Measurements from ENCODE around the gene FBXW5. TPM values are rescaled to one million over a fixed set of nuclear protein-coding genes. Genes with fewer than 3 reads are reported as not detected.

Gene FBXW5
- total and polyA plus RNA-seq, 2 experiments from 2014 or later = 27.0 to 111 TPM

- H3K36me3 Mint-ChIP-seq (ENCODE audit: low read depth) = no peaks in the 10 kb centered on the region; the same call in 2 of the 3 replicates
- Histone ChIP-seq H3K4me3 (no peak overlapping the region), H3K36me3 (ENCODE audit: insufficient read depth) (no peaks in the 10 kb centered on the region), H3K4me2 (no peak overlapping the region), H2AFZ (no peak overlapping the region), H3K4me1 (ENCODE audit: insufficient read depth) (no peaks in the 10 kb centered on the region), H3F3A (replicated peaks; ENCODE audit: low read depth) (no peaks in the 10 kb centered on the region), H3K27ac (ENCODE audit: low read depth) (no peak overlapping the region), H3K79me2 (replicated peaks; ENCODE audit: insufficient read depth) (no peaks in the 10 kb centered on the region), H3K9me2 (ENCODE audit: insufficient read depth) (0 out of 2 replicates have a peak, but pooled peaks cover 6% of the 10 kb centered on the region), H3K27me3 (ENCODE audit: insufficient read depth) (no peaks in the 10 kb centered on the region), H4K20me1 (replicated peaks; ENCODE audit: insufficient read depth) (no peaks in the 10 kb centered on the region)
- TF ChIP-seq EZH2 (IDR thresholded peaks at IDR 0.05; ENCODE audit: low read depth, unreplicated experiment) (no peak), STAT1 (IDR thresholded peaks at IDR 0.05; ENCODE audit: unreplicated experiment) (no peak), NANOG (IDR thresholded peaks at IDR 0.05; ENCODE audit: borderline replicate concordance) (no peak), ZNF114 (CRISPR knock-in tag; IDR thresholded peaks at IDR 0.05) (no peak), CREB1 (CRISPR knock-in tag; IDR thresholded peaks at IDR 0.05; ENCODE audit: low read depth) (no peak), POLR2AphosphoS5 (IDR thresholded peaks at IDR 0.05; ENCODE audit: low read depth) (no peak), ZNF331 (CRISPR knock-in tag; IDR thresholded peaks at IDR 0.05; ENCODE audit: low read depth) (no peak), JUNB (IDR thresholded peaks at IDR 0.05; ENCODE audit: unreplicated experiment) (no peak), EZH2phosphoT487 (IDR thresholded peaks at IDR 0.05; ENCODE audit: unreplicated experiment) (no peak)
- TF ChIP-seq, protein P1, sequence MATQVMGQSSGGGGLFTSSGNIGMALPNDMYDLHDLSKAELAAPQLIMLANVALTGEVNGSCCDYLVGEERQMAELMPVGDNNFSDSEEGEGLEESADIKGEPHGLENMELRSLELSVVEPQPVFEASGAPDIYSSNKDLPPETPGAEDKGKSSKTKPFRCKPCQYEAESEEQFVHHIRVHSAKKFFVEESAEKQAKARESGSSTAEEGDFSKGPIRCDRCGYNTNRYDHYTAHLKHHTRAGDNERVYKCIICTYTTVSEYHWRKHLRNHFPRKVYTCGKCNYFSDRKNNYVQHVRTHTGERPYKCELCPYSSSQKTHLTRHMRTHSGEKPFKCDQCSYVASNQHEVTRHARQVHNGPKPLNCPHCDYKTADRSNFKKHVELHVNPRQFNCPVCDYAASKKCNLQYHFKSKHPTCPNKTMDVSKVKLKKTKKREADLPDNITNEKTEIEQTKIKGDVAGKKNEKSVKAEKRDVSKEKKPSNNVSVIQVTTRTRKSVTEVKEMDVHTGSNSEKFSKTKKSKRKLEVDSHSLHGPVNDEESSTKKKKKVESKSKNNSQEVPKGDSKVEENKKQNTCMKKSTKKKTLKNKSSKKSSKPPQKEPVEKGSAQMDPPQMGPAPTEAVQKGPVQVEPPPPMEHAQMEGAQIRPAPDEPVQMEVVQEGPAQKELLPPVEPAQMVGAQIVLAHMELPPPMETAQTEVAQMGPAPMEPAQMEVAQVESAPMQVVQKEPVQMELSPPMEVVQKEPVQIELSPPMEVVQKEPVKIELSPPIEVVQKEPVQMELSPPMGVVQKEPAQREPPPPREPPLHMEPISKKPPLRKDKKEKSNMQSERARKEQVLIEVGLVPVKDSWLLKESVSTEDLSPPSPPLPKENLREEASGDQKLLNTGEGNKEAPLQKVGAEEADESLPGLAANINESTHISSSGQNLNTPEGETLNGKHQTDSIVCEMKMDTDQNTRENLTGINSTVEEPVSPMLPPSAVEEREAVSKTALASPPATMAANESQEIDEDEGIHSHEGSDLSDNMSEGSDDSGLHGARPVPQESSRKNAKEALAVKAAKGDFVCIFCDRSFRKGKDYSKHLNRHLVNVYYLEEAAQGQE (IDR thresholded peaks at IDR 0.05; ENCODE audit: unreplicated experiment) = no peak
- TF ChIP-seq, protein P2, sequence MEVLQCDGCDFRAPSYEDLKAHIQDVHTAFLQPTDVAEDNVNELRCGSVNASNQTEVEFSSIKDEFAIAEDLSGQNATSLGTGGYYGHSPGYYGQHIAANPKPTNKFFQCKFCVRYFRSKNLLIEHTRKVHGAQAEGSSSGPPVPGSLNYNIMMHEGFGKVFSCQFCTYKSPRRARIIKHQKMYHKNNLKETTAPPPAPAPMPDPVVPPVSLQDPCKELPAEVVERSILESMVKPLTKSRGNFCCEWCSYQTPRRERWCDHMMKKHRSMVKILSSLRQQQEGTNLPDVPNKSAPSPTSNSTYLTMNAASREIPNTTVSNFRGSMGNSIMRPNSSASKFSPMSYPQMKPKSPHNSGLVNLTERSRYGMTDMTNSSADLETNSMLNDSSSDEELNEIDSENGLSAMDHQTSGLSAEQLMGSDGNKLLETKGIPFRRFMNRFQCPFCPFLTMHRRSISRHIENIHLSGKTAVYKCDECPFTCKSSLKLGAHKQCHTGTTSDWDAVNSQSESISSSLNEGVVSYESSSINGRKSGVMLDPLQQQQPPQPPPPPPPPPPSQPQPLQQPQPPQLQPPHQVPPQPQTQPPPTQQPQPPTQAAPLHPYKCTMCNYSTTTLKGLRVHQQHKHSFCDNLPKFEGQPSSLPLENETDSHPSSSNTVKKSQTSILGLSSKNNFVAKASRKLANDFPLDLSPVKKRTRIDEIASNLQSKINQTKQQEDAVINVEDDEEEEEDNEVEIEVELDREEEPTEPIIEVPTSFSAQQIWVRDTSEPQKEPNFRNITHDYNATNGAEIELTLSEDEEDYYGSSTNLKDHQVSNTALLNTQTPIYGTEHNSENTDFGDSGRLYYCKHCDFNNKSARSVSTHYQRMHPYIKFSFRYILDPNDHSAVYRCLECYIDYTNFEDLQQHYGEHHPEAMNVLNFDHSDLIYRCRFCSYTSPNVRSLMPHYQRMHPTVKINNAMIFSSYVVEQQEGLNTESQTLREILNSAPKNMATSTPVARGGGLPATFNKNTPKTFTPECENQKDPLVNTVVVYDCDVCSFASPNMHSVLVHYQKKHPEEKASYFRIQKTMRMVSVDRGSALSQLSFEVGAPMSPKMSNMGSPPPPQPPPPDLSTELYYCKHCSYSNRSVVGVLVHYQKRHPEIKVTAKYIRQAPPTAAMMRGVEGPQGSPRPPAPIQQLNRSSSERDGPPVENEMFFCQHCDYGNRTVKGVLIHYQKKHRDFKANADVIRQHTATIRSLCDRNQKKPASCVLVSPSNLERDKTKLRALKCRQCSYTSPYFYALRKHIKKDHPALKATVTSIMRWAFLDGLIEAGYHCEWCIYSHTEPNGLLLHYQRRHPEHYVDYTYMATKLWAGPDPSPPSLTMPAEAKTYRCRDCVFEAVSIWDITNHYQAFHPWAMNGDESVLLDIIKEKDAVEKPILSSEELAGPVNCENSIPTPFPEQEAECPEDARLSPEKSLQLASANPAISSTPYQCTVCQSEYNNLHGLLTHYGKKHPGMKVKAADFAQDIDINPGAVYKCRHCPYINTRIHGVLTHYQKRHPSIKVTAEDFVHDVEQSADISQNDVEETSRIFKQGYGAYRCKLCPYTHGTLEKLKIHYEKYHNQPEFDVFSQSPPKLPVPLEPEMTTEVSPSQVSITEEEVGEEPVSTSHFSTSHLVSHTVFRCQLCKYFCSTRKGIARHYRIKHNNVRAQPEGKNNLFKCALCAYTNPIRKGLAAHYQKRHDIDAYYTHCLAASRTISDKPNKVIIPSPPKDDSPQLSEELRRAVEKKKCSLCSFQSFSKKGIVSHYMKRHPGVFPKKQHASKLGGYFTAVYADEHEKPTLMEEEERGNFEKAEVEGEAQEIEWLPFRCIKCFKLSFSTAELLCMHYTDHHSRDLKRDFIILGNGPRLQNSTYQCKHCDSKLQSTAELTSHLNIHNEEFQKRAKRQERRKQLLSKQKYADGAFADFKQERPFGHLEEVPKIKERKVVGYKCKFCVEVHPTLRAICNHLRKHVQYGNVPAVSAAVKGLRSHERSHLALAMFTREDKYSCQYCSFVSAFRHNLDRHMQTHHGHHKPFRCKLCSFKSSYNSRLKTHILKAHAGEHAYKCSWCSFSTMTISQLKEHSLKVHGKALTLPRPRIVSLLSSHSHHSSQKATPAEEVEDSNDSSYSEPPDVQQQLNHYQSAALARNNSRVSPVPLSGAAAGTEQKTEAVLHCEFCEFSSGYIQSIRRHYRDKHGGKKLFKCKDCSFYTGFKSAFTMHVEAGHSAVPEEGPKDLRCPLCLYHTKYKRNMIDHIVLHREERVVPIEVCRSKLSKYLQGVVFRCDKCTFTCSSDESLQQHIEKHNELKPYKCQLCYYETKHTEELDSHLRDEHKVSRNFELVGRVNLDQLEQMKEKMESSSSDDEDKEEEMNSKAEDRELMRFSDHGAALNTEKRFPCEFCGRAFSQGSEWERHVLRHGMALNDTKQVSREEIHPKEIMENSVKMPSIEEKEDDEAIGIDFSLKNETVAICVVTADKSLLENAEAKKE (CRISPR knock-in tag; IDR thresholded peaks at IDR 0.05) = no peak
- TF ChIP-seq, protein P3, sequence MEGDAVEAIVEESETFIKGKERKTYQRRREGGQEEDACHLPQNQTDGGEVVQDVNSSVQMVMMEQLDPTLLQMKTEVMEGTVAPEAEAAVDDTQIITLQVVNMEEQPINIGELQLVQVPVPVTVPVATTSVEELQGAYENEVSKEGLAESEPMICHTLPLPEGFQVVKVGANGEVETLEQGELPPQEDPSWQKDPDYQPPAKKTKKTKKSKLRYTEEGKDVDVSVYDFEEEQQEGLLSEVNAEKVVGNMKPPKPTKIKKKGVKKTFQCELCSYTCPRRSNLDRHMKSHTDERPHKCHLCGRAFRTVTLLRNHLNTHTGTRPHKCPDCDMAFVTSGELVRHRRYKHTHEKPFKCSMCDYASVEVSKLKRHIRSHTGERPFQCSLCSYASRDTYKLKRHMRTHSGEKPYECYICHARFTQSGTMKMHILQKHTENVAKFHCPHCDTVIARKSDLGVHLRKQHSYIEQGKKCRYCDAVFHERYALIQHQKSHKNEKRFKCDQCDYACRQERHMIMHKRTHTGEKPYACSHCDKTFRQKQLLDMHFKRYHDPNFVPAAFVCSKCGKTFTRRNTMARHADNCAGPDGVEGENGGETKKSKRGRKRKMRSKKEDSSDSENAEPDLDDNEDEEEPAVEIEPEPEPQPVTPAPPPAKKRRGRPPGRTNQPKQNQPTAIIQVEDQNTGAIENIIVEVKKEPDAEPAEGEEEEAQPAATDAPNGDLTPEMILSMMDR (conservative IDR thresholded peaks at IDR 0.05; ENCODE audit: low read depth in 2 of 2) = no peak
- TF ChIP-seq, protein P4, sequence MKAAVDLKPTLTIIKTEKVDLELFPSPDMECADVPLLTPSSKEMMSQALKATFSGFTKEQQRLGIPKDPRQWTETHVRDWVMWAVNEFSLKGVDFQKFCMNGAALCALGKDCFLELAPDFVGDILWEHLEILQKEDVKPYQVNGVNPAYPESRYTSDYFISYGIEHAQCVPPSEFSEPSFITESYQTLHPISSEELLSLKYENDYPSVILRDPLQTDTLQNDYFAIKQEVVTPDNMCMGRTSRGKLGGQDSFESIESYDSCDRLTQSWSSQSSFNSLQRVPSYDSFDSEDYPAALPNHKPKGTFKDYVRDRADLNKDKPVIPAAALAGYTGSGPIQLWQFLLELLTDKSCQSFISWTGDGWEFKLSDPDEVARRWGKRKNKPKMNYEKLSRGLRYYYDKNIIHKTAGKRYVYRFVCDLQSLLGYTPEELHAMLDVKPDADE (IDR thresholded peaks at IDR 0.05) = no peak
- ATAC-seq (peak; percentile 31), DNase-seq (ENCODE audit: low spot score) (no peak)
- H3K4me1 Mint-ChIP-seq = no peaks in the 10 kb centered on the region; the same call in 2 of the 3 replicates
- H3K4me3 Mint-ChIP-seq = no peak overlapping the region
- peaks cover 4% of the 10 kb centered on the region for H3K27me3 Mint-ChIP-seq (ENCODE audit: insufficient read depth, low read depth, poor library complexity)
- peaks cover 4% of the 10 kb centered on the region; the same call in 2 of the 3 replicates for H3K9me3 Mint-ChIP-seq
- no peak overlapping the region for H3K27ac Mint-ChIP-seq
These were observed 14.6 kb upstream of the FBXW5 start for GRCh38 chr9:136958898-136959850.
